Parathyroid adenoma (tissue), 2 donors: ENCODE data around the gene MMP23B.

ENCODE experiments used
- H2AFZ ChIP-seq: fragments of 300-600 bp; sonication (generic); one replicate; pipeline ENCODE4 v1.7.0; 2017; ENCODE audit warnings: antibody characterized with exemption, mild to moderate bottlenecking
- H3K27ac ChIP-seq: fragments of 300-600 bp; sonication (generic); one replicate; pipeline ENCODE4 v1.7.0; 2017
- H3K27me3 ChIP-seq: fragments of 300-600 bp; sonication (generic); one replicate; pipeline ENCODE4 v1.7.0; 2017; ENCODE audit warnings: low read length; ENCODE audit not compliant: control insufficient read depth, insufficient read depth
- H3K36me3 ChIP-seq: fragments of 300-600 bp; sonication (generic); one replicate; pipeline ENCODE4 v1.7.0; 2017; ENCODE audit warnings: low read length; ENCODE audit not compliant: control insufficient read depth, insufficient read depth
- H3K4me1 ChIP-seq: fragments of 300-600 bp; sonication (generic); one replicate; pipeline ENCODE4 v1.7.0; 2017; ENCODE audit warnings: control low read depth
- H3K4me2 ChIP-seq: fragments of 300-600 bp; sonication (generic); one replicate; pipeline ENCODE4 v1.7.0; 2017; ENCODE audit warnings: low read length
- H3K4me3 ChIP-seq: fragments of 300-600 bp; sonication (generic); one replicate; pipeline ENCODE4 v1.7.0; 2017; ENCODE audit warnings: low read depth, low read length
- H3K79me2 ChIP-seq: fragments of 300-600 bp; sonication (generic); one replicate; pipeline ENCODE4 v1.7.0; 2017; ENCODE audit warnings: control low read depth
- H3K9ac ChIP-seq: fragments of 300-600 bp; sonication (generic); one replicate; pipeline ENCODE4 v1.7.0; 2017; ENCODE audit warnings: mild to moderate bottlenecking
- H3K9me3 ChIP-seq: fragments of 300-600 bp; sonication (generic); one replicate; pipeline ENCODE4 v1.7.0; 2017; ENCODE audit warnings: low read length; ENCODE audit not compliant: control insufficient read depth
- TF ChIP-seq, protein P1 (sequence below): fragments of 300-600 bp; sonication (generic); IDR thresholded peaks from one replicate; pipeline ENCODE4 v1.7.0; 2017; ENCODE audit warnings: antibody characterized with exemption, mild to moderate bottlenecking
- donor health status: primary hyperparathyroidism.

Gene MMP23B

DNA sequence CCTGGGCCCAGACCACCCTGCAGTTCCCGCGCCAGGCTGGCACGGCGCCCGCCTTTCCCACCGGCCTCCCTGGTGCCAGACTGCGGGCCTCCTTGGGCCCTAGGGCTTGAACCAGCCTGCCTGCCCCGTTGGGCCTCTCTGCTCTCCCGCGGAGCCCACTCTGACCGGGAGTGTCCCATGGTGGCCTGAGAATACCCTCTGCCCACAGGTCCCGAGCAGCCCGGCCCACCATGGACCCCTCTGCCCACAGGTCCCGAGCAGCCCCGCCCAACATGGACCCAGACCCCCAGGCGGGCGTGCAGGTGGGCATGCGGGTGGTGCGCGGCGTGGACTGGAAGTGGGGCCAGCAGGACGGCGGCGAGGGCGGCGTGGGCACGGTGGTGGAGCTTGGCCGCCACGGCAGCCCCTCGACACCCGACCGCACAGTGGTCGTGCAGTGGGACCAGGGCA is 8.8 kb upstream of the MMP23B start:
- H3K36me3 ChIP-seq = no peaks in the 10 kb centered on the region
- H3K4me3 ChIP-seq = no peak overlapping the region
- no peak overlapping the region for H2AFZ ChIP-seq
- H3K79me2 ChIP-seq = no peaks in the 10 kb centered on the region
- no peak overlapping the region for H3K9ac ChIP-seq
- no peak overlapping the region for H3K27ac ChIP-seq
- no peak overlapping the region for H3K4me2 ChIP-seq
- H3K4me1 ChIP-seq = no peaks in the 10 kb centered on the region
- TF ChIP-seq, protein P1, sequence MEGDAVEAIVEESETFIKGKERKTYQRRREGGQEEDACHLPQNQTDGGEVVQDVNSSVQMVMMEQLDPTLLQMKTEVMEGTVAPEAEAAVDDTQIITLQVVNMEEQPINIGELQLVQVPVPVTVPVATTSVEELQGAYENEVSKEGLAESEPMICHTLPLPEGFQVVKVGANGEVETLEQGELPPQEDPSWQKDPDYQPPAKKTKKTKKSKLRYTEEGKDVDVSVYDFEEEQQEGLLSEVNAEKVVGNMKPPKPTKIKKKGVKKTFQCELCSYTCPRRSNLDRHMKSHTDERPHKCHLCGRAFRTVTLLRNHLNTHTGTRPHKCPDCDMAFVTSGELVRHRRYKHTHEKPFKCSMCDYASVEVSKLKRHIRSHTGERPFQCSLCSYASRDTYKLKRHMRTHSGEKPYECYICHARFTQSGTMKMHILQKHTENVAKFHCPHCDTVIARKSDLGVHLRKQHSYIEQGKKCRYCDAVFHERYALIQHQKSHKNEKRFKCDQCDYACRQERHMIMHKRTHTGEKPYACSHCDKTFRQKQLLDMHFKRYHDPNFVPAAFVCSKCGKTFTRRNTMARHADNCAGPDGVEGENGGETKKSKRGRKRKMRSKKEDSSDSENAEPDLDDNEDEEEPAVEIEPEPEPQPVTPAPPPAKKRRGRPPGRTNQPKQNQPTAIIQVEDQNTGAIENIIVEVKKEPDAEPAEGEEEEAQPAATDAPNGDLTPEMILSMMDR = no peak
- H3K9me3 ChIP-seq = no peaks in the 10 kb centered on the region
- H3K27me3 ChIP-seq = no peaks in the 10 kb centered on the region

DNA sequence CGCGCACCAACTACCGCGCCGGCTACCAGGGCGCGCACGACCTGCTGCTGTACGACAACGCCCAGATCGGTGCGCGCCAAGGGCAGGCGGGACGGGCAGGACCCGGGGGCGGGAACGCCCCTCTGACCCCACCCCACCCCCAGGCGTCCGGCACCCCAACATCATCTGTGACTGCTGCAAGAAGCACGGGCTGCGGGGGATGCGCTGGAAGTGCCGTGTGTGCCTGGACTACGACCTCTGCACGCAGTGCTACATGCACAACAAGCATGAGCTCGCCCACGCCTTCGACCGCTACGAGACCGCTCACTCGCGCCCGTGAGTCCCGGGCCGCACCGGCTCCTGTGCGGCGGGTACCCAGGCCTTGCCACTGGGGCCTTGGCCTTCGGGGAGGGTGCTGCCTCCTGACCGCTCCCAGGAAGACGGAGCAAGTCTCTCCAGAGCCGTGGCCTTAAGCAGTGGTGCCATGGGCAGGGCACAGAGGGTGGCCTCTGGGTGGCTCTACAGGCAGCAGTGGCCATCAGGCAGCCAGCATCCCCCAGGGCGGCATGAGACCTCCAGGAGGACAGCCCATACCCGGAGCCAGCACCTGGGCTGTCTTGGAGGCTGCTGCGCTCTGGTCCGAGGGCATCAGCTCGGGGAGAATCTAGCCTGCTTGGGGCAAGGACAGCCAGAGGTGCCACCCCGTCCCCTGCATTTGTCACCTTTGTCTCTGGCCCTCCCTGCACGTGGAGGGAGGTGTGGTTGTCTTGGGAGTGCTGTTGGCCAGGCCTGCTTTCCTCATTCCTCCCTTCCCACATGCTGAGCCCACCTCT is 8.1 kb upstream of the MMP23B start:
- no peak overlapping the region for H3K4me2 ChIP-seq
- H3K9ac ChIP-seq = no peak overlapping the region
- H3K27ac ChIP-seq = no peak overlapping the region
- no peaks in the 10 kb centered on the region for H3K27me3 ChIP-seq
- no peaks in the 10 kb centered on the region for H3K79me2 ChIP-seq
- no peaks in the 10 kb centered on the region for H3K9me3 ChIP-seq
- no peak overlapping the region for H2AFZ ChIP-seq
- no peaks in the 10 kb centered on the region for H3K4me1 ChIP-seq
- TF ChIP-seq, protein P1 = no peak
- H3K4me3 ChIP-seq = no peak overlapping the region
- H3K36me3 ChIP-seq = no peaks in the 10 kb centered on the region

DNA sequence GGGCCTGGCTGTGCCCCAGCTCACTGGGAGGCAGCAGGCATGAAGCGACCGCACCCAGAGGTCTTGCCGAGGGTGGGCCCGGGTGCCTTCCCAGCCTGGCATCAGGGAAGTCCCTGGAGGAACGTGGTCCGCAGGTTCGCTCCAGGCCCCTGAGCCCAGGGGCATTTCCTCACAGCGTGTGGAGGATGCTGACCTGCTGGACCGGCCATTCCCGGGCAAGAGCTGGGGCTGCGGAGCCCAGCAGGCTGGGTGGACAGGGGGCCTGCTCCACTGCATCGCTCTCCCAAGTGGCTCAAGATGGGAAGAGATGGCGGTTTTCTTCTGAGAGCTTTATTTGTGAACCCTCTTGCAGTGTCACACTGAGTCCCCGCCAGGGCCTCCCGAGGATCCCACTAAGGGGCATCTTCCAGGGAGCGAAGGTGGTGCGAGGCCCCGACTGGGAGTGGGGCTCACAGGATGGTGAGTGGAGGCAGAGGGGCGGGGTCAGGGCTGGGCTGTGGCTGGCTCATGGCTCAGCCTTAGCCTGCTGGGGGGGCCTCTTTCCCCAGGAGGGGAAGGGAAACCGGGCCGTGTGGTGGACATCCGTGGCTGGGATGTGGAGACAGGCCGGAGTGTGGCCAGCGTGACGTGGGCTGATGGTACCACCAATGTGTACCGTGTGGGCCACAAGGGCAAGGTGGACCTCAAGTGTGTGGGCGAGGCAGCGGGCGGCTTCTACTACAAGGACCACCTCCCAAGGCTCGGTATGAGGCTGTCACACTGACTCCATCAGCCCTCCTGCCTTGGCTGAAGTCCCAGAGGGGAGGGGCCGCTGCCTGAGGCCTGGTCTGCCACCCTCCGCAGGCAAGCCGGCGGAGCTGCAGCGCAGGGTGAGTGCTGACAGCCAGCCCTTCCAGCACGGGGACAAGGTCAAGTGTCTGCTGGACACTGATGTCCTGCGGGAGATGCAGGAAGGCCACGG is 7.2 kb upstream of the MMP23B start:
- Histone ChIP-seq H3K9ac (no peak overlapping the region), H3K27ac (no peak overlapping the region), H3K9me3 (no peaks in the 10 kb centered on the region), H3K27me3 (no peaks in the 10 kb centered on the region), H2AFZ (no peak overlapping the region), H3K4me2 (no peak overlapping the region), H3K4me1 (no peaks in the 10 kb centered on the region), H3K79me2 (no peaks in the 10 kb centered on the region), H3K4me3 (no peak overlapping the region), H3K36me3 (no peaks in the 10 kb centered on the region)
- TF ChIP-seq, protein P1 = no peak

DNA sequence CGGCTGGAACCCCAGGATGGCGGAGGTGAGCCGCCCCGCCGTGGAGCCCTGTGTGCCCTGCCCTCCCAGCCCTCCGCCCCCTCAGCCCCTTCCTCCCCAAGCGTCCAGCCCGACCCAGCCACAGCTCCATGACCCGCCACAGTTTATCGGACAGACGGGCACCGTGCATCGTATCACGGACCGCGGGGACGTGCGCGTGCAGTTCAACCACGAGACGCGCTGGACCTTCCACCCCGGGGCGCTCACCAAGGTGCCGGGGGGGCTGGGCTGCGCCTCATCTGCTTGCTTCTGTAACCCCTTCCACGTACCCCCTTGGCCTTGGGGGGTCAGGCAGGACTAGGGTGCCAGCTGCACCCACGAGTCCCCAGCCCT is 6.6 kb upstream of the MMP23B start:
- TF ChIP-seq, protein P1 = no peak
- Histone ChIP-seq H3K4me1 (no peaks in the 10 kb centered on the region), H3K4me2 (no peak overlapping the region), H3K9me3 (no peaks in the 10 kb centered on the region), H3K4me3 (no peak overlapping the region), H3K27me3 (no peaks in the 10 kb centered on the region), H3K36me3 (no peaks in the 10 kb centered on the region), H3K9ac (no peak overlapping the region), H3K27ac (no peak overlapping the region), H3K79me2 (no peaks in the 10 kb centered on the region), H2AFZ (no peak overlapping the region)
